ENCODE measurements around the gene DUS4L. TPM values are rescaled to one million over a fixed set of nuclear protein-coding genes. Genes with fewer than 3 reads are reported as not detected.

DUS4L gene
- total RNA-seq, 4 donors from 2014 or later: 6.6 to 14.5 (median 9.4) TPM

DNA sequence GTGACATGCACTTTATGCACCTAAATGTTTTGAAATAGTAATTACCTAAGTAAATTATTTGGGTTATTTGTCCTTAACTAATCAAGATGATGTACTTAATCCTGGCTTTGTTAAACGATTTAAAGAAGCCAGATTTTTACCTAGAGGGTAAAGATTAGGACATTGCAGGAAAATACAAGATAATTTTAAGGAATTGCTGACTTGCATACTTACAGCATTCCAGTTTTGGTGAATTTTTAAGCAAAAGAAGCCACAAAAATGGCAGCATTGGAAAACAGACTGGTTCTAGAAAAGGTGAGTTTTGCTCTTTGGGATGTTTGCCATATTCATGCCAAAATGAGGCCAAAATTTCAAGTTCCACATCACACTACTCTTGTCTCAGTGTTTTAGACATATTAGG, 49.7 kb downstream of the DUS4L start:
- no peak for TF ChIP-seq POLR2A (IDR thresholded peaks at IDR 0.05)
- TF ChIP-seq, protein P1, sequence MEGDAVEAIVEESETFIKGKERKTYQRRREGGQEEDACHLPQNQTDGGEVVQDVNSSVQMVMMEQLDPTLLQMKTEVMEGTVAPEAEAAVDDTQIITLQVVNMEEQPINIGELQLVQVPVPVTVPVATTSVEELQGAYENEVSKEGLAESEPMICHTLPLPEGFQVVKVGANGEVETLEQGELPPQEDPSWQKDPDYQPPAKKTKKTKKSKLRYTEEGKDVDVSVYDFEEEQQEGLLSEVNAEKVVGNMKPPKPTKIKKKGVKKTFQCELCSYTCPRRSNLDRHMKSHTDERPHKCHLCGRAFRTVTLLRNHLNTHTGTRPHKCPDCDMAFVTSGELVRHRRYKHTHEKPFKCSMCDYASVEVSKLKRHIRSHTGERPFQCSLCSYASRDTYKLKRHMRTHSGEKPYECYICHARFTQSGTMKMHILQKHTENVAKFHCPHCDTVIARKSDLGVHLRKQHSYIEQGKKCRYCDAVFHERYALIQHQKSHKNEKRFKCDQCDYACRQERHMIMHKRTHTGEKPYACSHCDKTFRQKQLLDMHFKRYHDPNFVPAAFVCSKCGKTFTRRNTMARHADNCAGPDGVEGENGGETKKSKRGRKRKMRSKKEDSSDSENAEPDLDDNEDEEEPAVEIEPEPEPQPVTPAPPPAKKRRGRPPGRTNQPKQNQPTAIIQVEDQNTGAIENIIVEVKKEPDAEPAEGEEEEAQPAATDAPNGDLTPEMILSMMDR (IDR thresholded peaks at IDR 0.05): no peak
- intact Hi-C loops (cut with DNase I; ENCODE audit: low total_unique reads): no loop called here
- WGBS, 2 donors: 75 to 82% methylated on average over 1 of the region's 1 CpG
- H3K4me3 ChIP-seq (ENCODE audit: low read depth, poor library complexity, severe bottlenecking): no peak overlapping the region
- no peak for DNase-seq (ENCODE audit: low spot score in 2 of 2)

GRCh38 chr7:107613948-107614347, 50.2 kb downstream of the DUS4L start:
- intact Hi-C loops (cut with DNase I; ENCODE audit: low total_unique reads): no loop called here
- no peak for DNase-seq (ENCODE audit: low spot score in 2 of 2)
- H3K4me3 ChIP-seq (ENCODE audit: low read depth, poor library complexity, severe bottlenecking): no peak overlapping the region
- TF ChIP-seq POLR2A (IDR thresholded peaks at IDR 0.05): no peak
- TF ChIP-seq, protein P1 (IDR thresholded peaks at IDR 0.05): no peak

DNA sequence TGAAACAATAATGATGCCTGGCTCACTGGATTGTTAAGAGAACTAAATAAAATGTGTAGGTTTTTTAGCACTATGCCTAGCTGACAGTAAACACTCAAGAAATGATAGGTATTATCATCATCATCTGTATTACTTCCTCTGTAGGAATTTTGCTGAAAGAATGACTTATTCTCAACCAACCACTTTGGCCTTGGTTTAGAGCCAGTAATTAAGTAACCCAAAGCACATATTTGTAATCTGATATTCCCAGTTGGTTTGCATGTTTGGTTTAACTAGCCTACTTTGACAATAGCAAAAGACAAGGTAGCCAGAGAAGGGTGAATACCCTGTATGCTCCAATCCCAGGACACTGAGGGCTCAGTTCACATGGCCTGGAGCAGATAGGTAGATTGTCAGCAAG, 50.7 kb downstream of the DUS4L start:
- no peak for DNase-seq (ENCODE audit: low spot score in 2 of 2)
- intact Hi-C loops (cut with DNase I; ENCODE audit: low total_unique reads): no loop called here
- TF ChIP-seq POLR2A (IDR thresholded peaks at IDR 0.05): no peak
- TF ChIP-seq, protein P1 (IDR thresholded peaks at IDR 0.05): no peak
- H3K4me3 ChIP-seq (ENCODE audit: low read depth, poor library complexity, severe bottlenecking): no peak overlapping the region

- no peak overlapping the region for H3K4me3 ChIP-seq (ENCODE audit: low read depth, poor library complexity, severe bottlenecking)
- 89 to 92% methylated on average over 4 of the region's 4 CpGs for WGBS, 2 donors
- no peak for DNase-seq (ENCODE audit: low spot score in 2 of 2)
- TF ChIP-seq POLR2A (IDR thresholded peaks at IDR 0.05): no peak
- TF ChIP-seq, protein P1 (IDR thresholded peaks at IDR 0.05): no peak
- intact Hi-C loops (cut with DNase I; ENCODE audit: low total_unique reads): no loop called here
These were observed 52.3 kb downstream of the DUS4L start for GRCh38 chr7:107615910-107616680.

DNA sequence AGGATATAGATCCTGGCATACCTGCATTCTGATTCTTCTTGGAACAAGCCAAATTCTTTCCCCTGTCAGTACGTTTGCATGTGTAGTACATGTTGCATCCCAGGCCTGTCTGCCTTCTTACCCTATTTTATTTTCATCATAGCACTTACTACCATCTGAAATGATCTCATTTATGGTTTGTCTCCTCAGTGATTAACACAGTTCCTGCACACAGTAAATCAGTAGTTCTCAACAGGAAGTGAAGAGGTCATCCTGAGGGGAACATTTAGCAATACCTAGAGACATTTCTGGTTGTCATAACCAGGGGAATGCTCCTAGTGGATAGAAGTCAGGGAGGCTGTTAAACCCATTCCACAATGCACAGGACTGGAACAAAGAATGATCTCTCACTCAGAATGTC, 58.7 kb downstream of the DUS4L start:
- WGBS, 2 donors: 55 to 73% methylated on average over 1 of the region's 1 CpG
- DNase-seq (ENCODE audit: low spot score in 2 of 2): no peak
- no peak overlapping the region for H3K4me3 ChIP-seq (ENCODE audit: low read depth, poor library complexity, severe bottlenecking)
- TF ChIP-seq POLR2A (IDR thresholded peaks at IDR 0.05): no peak
- TF ChIP-seq, protein P1 (IDR thresholded peaks at IDR 0.05): no peak
- intact Hi-C loops (cut with DNase I; ENCODE audit: low total_unique reads): no loop called here

DNA sequence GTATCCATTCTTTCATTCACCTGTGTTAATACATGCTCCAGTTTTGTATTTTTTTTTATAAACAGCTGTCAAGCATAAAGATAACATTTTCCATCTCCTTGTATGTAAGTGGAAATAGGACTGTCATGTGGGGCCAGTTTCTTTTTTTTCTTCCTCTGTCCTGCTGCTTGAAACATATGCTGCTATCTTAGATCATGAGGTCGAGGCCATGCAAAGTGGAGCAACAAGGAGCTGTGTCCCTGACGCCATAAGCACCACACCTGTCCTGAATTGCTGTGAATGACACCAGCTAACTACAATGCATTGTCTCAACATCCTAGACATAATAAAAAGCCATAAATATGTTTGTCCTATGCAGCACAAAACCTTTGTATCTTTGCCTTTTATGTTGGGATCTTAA, 59.1 kb downstream of the DUS4L start:
- WGBS, 2 donors: 67 to 71% methylated on average over 2 of the region's 2 CpGs
- no peak for DNase-seq (ENCODE audit: low spot score in 2 of 2)
- intact Hi-C loops (cut with DNase I; ENCODE audit: low total_unique reads): no loop called here
- TF ChIP-seq POLR2A (IDR thresholded peaks at IDR 0.05): no peak
- TF ChIP-seq, protein P1 (IDR thresholded peaks at IDR 0.05): no peak
- H3K4me3 ChIP-seq (ENCODE audit: low read depth, poor library complexity, severe bottlenecking): no peak overlapping the region

Measured in lower leg skin (tissue), 4 donors.